Epidermal melanocyte (primary cell): ENCODE results near the gene MRPL51.
"Not testable (repeated sequence)": the region's sequence is repeated elsewhere in the genome, so short reads cannot be mapped to it uniquely, and the experiment has no call there.

ENCODE experiments used
- DNase-seq: peaks from one replicate; pipeline ENCODE4 v3.0.0; 2011; ENCODE audit warnings: low spot score; ENCODE audit not compliant: insufficient read length

Gene MRPL51

GRCh38 chr12:6489449-6489848 lies 3.6 kb downstream of the MRPL51 start:
- no peak for DNase-seq

GRCh38 chr12:6488240-6488639 lies 4.8 kb downstream of the MRPL51 start:
- DNase-seq, result no peak

- DNase-seq, result no peak
Observed at GRCh38 chr12:6478416-6478815, 14.6 kb downstream of the MRPL51 start.

GRCh38 chr12:6477601-6478377 lies 15.3 kb downstream of the MRPL51 start:
- DNase-seq, result not testable (repeated sequence)

GRCh38 chr12:6476489-6476888 lies 16.6 kb downstream of the MRPL51 start:
- DNase-seq, result peak; percentile 69

- DNase-seq, result not testable (repeated sequence)
Observed at GRCh38 chr12:6475233-6475975, 17.7 kb downstream of the MRPL51 start.

- DNase-seq, result no peak
Observed at GRCh38 chr12:6472491-6472890, 20.6 kb downstream of the MRPL51 start.

GRCh38 chr12:6471989-6472360 lies 21.1 kb downstream of the MRPL51 start:
- DNase-seq, result no peak

- DNase-seq, result peak; percentile 97
Observed at GRCh38 chr12:6470375-6471163, 22.5 kb downstream of the MRPL51 start, which contains the start of gene VAMP1. TSS of gene VAMP1 (minus strand) at chr12:6470677. CDS start at chr12:6470531, 146 bp downstream.

GRCh38 chr12:6469609-6470374 lies 23.3 kb downstream of the MRPL51 start:
- DNase-seq, result no peak

GRCh38 chr12:6469092-6469491 lies 24.0 kb downstream of the MRPL51 start:
- no peak for DNase-seq

GRCh38 chr12:6468283-6468575 lies 24.8 kb downstream of the MRPL51 start:
- DNase-seq, result no peak

- not testable (repeated sequence) for DNase-seq
Observed at GRCh38 chr12:6467571-6468282, 25.3 kb downstream of the MRPL51 start.

- not testable (repeated sequence) for DNase-seq
Observed at GRCh38 chr12:6466751-6467150, 26.3 kb downstream of the MRPL51 start.

GRCh38 chr12:6466184-6466573 lies 26.9 kb downstream of the MRPL51 start:
- no peak for DNase-seq

GRCh38 chr12:6465467-6466183 lies 27.4 kb downstream of the MRPL51 start:
- DNase-seq, result peak; percentile 83

- no peak for DNase-seq
Observed at GRCh38 chr12:6464531-6464930, 28.5 kb downstream of the MRPL51 start.

- no peak for DNase-seq
Observed at GRCh38 chr12:6463858-6464257, 29.2 kb downstream of the MRPL51 start.

- no peak for DNase-seq
Observed at GRCh38 chr12:6463216-6463615, 29.8 kb downstream of the MRPL51 start.
